GM12878 (cell line): ENCODE data around the gene SGPP2. TPM values are rescaled to one million over a fixed set of nuclear protein-coding genes. Genes with fewer than 3 reads are reported as not detected.

ENCODE experiments used
- CTCF ChIP-seq, 3 experiments: IDR thresholded peaks in 2 of 3; conservative IDR thresholded peaks in 1 of 3; 2 replicates each; pipeline ENCODE4 v1.5.1; 2011; ENCODE audit warnings: low read depth in 3 of 3, low read length in 3 of 3, mild to moderate bottlenecking in 3 of 3, control low read depth in 2 of 3, moderate library complexity in 2 of 3, inconsistent platforms in 1 of 3, mixed read lengths in 1 of 3; ENCODE audit not compliant: control insufficient read depth in 2 of 3, insufficient read depth in 1 of 3; ENCODE audit errors: extremely low read depth in 1 of 3
- FOS ChIP-seq: IDR thresholded peaks from 3 replicates; pipeline ENCODE4 v1.6.1; 2011; ENCODE audit warnings: borderline replicate concordance; ENCODE audit not compliant: insufficient read length; ENCODE audit errors: extremely low read depth
- ZNF217 ChIP-seq: fragments of 450-650 bp; IDR thresholded peaks from 2 replicates; pipeline ENCODE4 v1.6.1; 2017; ENCODE audit warnings: antibody characterized with exemption, mild to moderate bottlenecking
- polyA plus RNA-seq, 11 experiments: library from polyadenylated mRNA; depleted of rRNA in 4 of 11; unstranded in 6 of 11; stranded (reverse) in 5 of 11; fragments of >200 nt; fragmentation: Nextera tagmentation in 4 of 11; fragmentation: Illumina TruSeq in 1 of 11; extraction: Ambion mirVana in 4 of 11; extraction: Trizol in 1 of 11; gene quantifications; 1 replicate in 1 of 11; 2 replicates in 10 of 11; pipeline versions ENCODE4 v1.2.1 to v1.2.3, GENCODE V29; 2011 to 2016; ENCODE audit warnings: inconsistent platforms in 2 of 11, missing spikeins in 2 of 11, low read depth in 1 of 11
- total RNA-seq, 4 experiments: library from RNA; depleted of rRNA in 3 of 4; stranded (reverse); fragments of >200 nt in 3 of 4; fragmentation: Illumina TruSeq in 1 of 4; extraction: Trizol in 1 of 4; gene quantifications; 2 replicates each; pipeline versions ENCODE4 v1.2.1 to v1.2.3, GENCODE V29; 2013 to 2021
- TF ChIP-seq, protein P1 (sequence below): fragments of 450-650 bp; formaldehyde crosslinking; IDR thresholded peaks from 2 replicates; pipeline ENCODE4 v1.4.0; 2020; ENCODE audit warnings: mild to moderate bottlenecking, moderate library complexity
- TF ChIP-seq, protein P2 (sequence below): IDR thresholded peaks from 2 replicates; pipeline ENCODE4 v1.6.1; 2011; ENCODE audit warnings: low read depth, mild to moderate bottlenecking, low read length, moderate library complexity, borderline replicate concordance; ENCODE audit errors: extremely low read depth

SGPP2 gene
- total and polyA plus RNA-seq, 10 of the 15 experiments (the other 5 are each of a cell fraction or from before 2014, with no cell fraction given), result 3.5 to 84.9 (median 13.1) TPM

- TF ChIP-seq, protein P1, sequence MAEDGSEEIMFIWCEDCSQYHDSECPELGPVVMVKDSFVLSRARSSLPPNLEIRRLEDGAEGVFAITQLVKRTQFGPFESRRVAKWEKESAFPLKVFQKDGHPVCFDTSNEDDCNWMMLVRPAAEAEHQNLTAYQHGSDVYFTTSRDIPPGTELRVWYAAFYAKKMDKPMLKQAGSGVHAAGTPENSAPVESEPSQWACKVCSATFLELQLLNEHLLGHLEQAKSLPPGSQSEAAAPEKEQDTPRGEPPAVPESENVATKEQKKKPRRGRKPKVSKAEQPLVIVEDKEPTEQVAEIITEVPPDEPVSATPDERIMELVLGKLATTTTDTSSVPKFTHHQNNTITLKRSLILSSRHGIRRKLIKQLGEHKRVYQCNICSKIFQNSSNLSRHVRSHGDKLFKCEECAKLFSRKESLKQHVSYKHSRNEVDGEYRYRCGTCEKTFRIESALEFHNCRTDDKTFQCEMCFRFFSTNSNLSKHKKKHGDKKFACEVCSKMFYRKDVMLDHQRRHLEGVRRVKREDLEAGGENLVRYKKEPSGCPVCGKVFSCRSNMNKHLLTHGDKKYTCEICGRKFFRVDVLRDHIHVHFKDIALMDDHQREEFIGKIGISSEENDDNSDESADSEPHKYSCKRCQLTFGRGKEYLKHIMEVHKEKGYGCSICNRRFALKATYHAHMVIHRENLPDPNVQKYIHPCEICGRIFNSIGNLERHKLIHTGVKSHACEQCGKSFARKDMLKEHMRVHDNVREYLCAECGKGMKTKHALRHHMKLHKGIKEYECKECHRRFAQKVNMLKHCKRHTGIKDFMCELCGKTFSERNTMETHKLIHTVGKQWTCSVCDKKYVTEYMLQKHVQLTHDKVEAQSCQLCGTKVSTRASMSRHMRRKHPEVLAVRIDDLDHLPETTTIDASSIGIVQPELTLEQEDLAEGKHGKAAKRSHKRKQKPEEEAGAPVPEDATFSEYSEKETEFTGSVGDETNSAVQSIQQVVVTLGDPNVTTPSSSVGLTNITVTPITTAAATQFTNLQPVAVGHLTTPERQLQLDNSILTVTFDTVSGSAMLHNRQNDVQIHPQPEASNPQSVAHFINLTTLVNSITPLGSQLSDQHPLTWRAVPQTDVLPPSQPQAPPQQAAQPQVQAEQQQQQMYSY (CRISPR knock-in tag), result no peak
- TF ChIP-seq ZNF217, result no peak
- TF ChIP-seq, protein P2, sequence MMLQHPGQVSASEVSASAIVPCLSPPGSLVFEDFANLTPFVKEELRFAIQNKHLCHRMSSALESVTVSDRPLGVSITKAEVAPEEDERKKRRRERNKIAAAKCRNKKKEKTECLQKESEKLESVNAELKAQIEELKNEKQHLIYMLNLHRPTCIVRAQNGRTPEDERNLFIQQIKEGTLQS, result no peak
- no peak for TF ChIP-seq FOS
- TF ChIP-seq CTCF (IDR thresholded peaks at IDR 0.05 in 2 of 3, conservative IDR thresholded peaks at IDR 0.05 in 1 of 3; ENCODE audit: control insufficient read depth in 2 of 3, extremely low read depth in 1 of 3, insufficient read depth in 1 of 3, low read depth in 3 of 3, low read length in 3 of 3), result no peak
These were observed 55.5 kb downstream of the SGPP2 start (continued) for GRCh38 chr2:222479859-222480258.
